AG04450 (cell line): ENCODE results near the gene PNPLA1. TPM values are rescaled to one million over a fixed set of nuclear protein-coding genes. Genes with fewer than 3 reads are reported as not detected.

Experiments
- CTCF ChIA-PET: fragments of 300-600, 350-600 bp; formaldehyde crosslinking; extraction: SDS; loops from one replicate; lab custom pipeline; 2022; ENCODE audit warnings: antibody characterized with exemption, inconsistent platforms; lab: Charles Lee
- POLR2A ChIA-PET: fragments of 350-600 bp; formaldehyde crosslinking; extraction: SDS; loops from one replicate; lab custom pipeline; 2021; ENCODE audit warnings: antibody characterized with exemption, inconsistent platforms; lab: Yijun Ruan, JAX
- DNase-seq: peaks from one replicate; pipeline ENCODE4 v3.0.0-alpha.2; 2011; ENCODE audit warnings: low read depth, low spot score
- H3K27ac ChIP-seq: one replicate; pipeline ENCODE4 v1.5.1; 2012; ENCODE audit warnings: low read depth, low read length, control low read depth
- H3K27me3 ChIP-seq: one replicate; pipeline ENCODE4 v1.6.0; 2012; ENCODE audit warnings: low read length; ENCODE audit not compliant: control insufficient read depth, insufficient read depth
- H3K4me3 ChIP-seq: 2 replicates; pipeline ENCODE4 v1.5.1; 2011; ENCODE audit warnings: mild to moderate bottlenecking, low read depth, low read length, control low read depth
- H3K9me3 ChIP-seq: 2 replicates; pipeline ENCODE4 v1.5.1; 2012; ENCODE audit warnings: low read length; ENCODE audit not compliant: control insufficient read depth, insufficient read depth
- CTCF ChIP-seq: IDR thresholded peaks from 2 replicates; pipeline ENCODE4 v1.5.1; 2011; ENCODE audit warnings: low read depth, low read length, control low read depth, inconsistent platforms
- polyA plus RNA-seq: library from polyadenylated mRNA; depleted of rRNA; stranded (reverse); fragments of >200 nt; gene quantifications from 2 replicates; pipeline ENCODE4 v1.2.3, GENCODE V29; 2011

PNPLA1 gene
- polyA plus RNA-seq, 1 experiment = not detected

DNA sequence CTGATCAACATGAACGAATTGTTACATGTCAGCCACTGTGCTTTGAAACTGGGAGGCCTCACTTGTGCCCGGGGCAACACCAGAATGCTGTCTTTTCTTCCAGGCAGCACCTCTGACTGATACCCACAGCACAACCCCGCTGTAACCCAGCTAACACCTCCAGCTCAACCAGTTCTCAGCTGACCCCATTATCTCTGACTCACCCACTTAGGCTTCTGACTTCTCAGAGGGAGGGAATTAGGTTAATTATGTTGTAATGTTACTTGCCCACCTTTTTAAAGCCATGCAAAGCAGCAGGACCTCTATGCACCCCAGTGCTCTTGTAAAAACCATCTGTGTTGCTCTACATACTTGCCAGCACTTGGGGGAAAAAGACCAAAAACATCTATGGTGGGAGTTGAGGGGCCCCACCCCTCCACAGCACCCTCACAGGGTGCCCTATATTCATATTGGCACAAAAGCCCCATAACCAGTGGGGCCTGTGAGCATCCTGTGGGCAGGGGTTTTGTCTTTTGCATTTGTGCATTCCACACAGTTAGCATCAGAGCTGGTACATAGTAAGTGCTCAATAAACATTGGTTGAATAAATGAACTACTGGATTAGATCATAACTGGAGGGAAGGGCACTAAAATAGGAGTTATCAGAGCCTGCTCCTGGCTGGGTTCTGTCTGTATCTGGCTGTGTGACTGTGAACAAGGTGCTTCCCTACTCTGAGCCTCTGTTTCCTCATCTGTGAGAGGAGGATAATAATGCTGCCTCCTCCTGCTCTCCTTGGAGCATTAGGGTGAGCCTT, 44.6 kb downstream of the PNPLA1 start:
- CTCF ChIA-PET = interaction anchor here (1.3 kb wide), 1 partner anchor 12 kb away, joined by 3 read pairs; no protein-coding TSS in a partner anchor
- peaks cover 34% of the 10 kb centered on the region for H3K27me3 ChIP-seq
- no peak overlapping the region for H3K4me3 ChIP-seq
- TF ChIP-seq CTCF = no peak
- POLR2A ChIA-PET = no interaction called here
- DNase-seq = no peak
- H3K27ac ChIP-seq = no peak overlapping the region
- H3K9me3 ChIP-seq = peaks cover 4% of the 10 kb centered on the region; the same call in 1 of the 2 replicates

DNA sequence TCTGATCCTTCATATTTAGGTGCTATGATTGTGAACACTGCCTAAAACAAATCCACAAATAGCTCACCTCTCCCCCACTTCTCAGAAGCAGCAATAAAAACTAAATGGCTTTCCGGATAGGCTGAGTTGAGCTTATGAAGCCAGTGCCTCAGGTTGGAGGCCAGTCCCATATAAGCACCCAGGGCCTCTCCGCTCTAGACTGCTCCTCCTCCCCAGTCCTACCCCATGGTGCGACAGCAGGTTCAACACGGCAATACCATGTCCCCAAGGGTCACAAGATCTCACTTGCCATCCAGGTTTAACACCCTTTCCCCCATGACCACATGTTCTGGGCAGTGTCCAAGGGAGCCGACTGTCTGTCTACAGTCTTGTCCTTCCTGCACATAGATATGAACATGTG, 46.1 kb downstream of the PNPLA1 start:
- Histone ChIP-seq H3K27ac (no peak overlapping the region), H3K27me3 (peaks cover 41% of the 10 kb centered on the region), H3K9me3 (no peaks in the 10 kb centered on the region), H3K4me3 (no peak overlapping the region)
- DNase-seq = no peak
- no peak for TF ChIP-seq CTCF
- ChIA-PET POLR2A (interaction anchor here (1.3 kb wide), 1 partner anchor 10 kb away, joined by 3 read pairs; no protein-coding TSS in a partner anchor), CTCF (interaction anchor here (1.1 to 1.4 kb wide), 2 partner anchors 25 to 45 kb away, joined by 3 to 5 read pairs; no protein-coding TSS in a partner anchor)

DNA sequence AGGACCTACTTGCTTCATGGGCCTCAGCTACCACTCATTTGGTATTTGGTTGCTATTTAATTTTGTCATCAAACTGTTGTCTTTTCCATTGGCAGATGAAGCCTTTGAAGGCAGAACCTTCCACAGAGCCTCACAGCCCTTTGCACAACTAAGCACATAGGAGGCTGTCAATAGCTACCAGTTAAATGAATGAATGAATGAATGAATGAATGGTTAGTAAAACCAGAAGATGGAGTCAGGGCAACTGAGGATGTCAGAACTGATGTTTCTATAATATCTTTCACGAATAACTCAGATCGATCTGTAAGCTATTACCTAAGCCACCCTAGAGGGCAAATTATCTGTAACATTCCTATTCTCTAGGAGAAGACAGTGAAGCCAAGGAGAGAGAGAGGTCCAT, 47.8 kb downstream of the PNPLA1 start:
- TF ChIP-seq CTCF = no peak
- H3K27ac ChIP-seq = no peak overlapping the region
- H3K4me3 ChIP-seq = no peak overlapping the region
- ChIA-PET POLR2A (no interaction called here), CTCF (interaction anchor here (1.5 to 2.2 kb wide), 2 partner anchors 15 to 24 kb away, joined by 5 to 11 read pairs; no protein-coding TSS in a partner anchor)
- H3K9me3 ChIP-seq = no peaks in the 10 kb centered on the region
- DNase-seq = no peak
- H3K27me3 ChIP-seq = peaks cover 40% of the 10 kb centered on the region

DNA sequence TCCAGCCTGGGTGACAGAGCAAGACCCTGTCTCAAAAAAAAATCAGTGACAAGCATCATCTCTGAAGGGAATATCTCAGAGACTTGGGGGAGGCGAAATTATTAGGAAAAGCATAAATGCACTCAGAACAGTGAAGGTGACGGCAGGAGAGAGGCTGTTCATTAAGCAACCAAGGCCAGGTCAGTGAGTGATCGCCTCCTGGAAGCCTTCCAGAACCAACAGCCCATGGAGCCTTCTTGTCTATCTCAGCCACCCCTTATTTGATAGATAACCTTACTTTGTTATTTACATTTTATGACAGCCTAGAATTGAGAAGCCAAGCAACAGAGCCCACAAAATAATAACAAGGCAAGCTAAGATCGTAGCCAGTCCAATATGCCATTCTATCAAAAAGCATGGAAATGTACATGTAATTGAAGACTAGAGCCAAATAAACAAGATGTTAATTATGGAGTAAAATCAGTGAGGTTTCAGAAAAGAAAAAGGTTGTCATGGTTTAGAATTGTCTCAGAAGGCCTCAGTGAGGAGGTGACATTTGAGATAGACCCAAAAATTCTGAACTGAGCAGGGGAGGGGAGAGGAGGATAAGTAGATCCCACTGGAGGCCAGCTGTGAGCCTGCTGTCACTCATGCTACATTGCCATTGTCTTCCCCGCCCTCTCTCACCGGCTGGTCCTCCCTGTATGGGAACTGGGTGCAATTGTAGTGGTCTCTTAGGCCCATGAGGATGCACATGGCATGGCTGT, 49.0 kb downstream of the PNPLA1 start:
- ChIA-PET CTCF (interaction anchor here (1.1 to 2.2 kb wide), 5 partner anchors 17 to 22 kb away, joined by 3 to 11 read pairs (median 5); no protein-coding TSS in a partner anchor), POLR2A (no interaction called here)
- Histone ChIP-seq H3K27me3 (peaks cover 34% of the 10 kb centered on the region), H3K4me3 (no peak overlapping the region), H3K27ac (no peak overlapping the region), H3K9me3 (no peaks in the 10 kb centered on the region)
- no peak for TF ChIP-seq CTCF
- no peak for DNase-seq
